Small intestine (tissue), 7 donors: Measurements from ENCODE around the gene RNF135. TPM values are rescaled to one million over a fixed set of nuclear protein-coding genes. Genes with fewer than 3 reads are reported as not detected.
"Not testable (repeated sequence)": the region's sequence is repeated elsewhere in the genome, so short reads cannot be mapped to it uniquely, and the experiment has no call there.

Source experiments
- DNase-seq, 2 donors: peaks; one replicate each; pipeline versions ENCODE4 v3.0.0 to v3.0.0-alpha.2; 2013
- FAIRE-seq: peaks from 2 replicates; lab custom pipeline; 2012; peaks lifted over from hg19 to GRCh38; lab: Jason Lieb, UNC
- H3K27ac ChIP-seq, 3 donors: one replicate each; pipeline ENCODE4 v1.5.1; 2013; ENCODE audit warnings: low read length in 2 of 3, mild to moderate bottlenecking in 2 of 3, control low read depth in 1 of 3, inconsistent platforms in 1 of 3, low read depth in 1 of 3, moderate library complexity in 1 of 3
- H3K27me3 ChIP-seq, 3 donors: one replicate each; pipeline ENCODE4 v1.6.1; 2013; ENCODE audit warnings: low read length in 3 of 3, inconsistent platforms in 1 of 3; ENCODE audit not compliant: control insufficient read depth in 3 of 3, insufficient read depth in 3 of 3
- H3K36me3 ChIP-seq, 3 donors: one replicate each; pipeline ENCODE4 v1.6.1; 2013; ENCODE audit warnings: low read length in 3 of 3, inconsistent platforms in 1 of 3, low read depth in 1 of 3, mild to moderate bottlenecking in 1 of 3, moderate library complexity in 1 of 3; ENCODE audit not compliant: control insufficient read depth in 3 of 3, insufficient read depth in 2 of 3
- H3K4me1 ChIP-seq, 3 donors: one replicate each; pipeline ENCODE4 v1.6.1; 2013; ENCODE audit warnings: low read length in 2 of 3, inconsistent platforms in 1 of 3, low read depth in 1 of 3, mild to moderate bottlenecking in 1 of 3, moderate library complexity in 1 of 3; ENCODE audit not compliant: control insufficient read depth in 3 of 3, insufficient read depth in 2 of 3
- H3K4me3 ChIP-seq, 3 donors: one replicate each; pipeline ENCODE4 v1.5.1; 2013; ENCODE audit warnings: low read length in 3 of 3, control low read depth in 1 of 3, inconsistent platforms in 1 of 3, low read depth in 1 of 3, mild to moderate bottlenecking in 1 of 3, moderate library complexity in 1 of 3
- H3K9me3 ChIP-seq, 2 donors: one replicate each; pipeline ENCODE4 v1.6.1; 2013; ENCODE audit warnings: low read depth in 1 of 2, low read length in 1 of 2; ENCODE audit not compliant: control insufficient read depth in 2 of 2, insufficient read depth in 1 of 2
- WGBS, 3 donors: extraction: QIAGEN DNeasy Blood & Tissue Kit; methylation state at CpG; one replicate each; pipeline ENCODE4 v1.1.7; 2013; 5-methylcytosine and 5-hydroxymethylcytosine counted together
- polyA plus RNA-seq, 4 donors: library from polyadenylated mRNA; stranded (reverse) in 3 of 4; unstranded in 1 of 4; fragments of 200-250 nt in 3 of 4; fragments of 120-200 nt in 1 of 4; gene quantifications; one replicate each; pipeline versions ENCODE4 v1.2.1 to v1.2.3, GENCODE V29; 2013
- donor health status: healthy with polysubstance abuse.
- donor health status: control.
- donor health status: control.
- donor health status: Bipolar disorder and iron deficiency.
- donor health status: healthy.

RNF135 gene
- polyA plus RNA-seq, 4 donors = 12.3 to 20.5 (median 15.4) TPM

DNA sequence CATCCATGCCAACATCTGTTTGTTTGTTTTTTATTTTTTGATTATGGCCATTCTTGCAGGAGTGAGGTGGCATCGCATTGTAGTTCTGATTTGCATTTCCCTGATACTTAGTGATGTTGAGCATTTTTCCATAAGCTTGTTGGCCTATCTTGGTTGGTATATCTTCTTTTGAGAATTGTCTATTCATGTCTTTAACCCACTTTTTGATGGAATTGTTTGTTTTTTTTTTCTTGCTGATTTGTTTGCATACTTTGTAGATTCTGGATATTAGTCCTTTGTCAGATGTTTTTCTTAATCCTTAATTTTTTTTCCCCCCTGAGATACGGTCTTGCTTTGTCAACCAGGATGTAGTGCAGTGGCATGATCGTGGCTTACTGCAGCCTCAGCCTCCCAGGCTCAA lies 43.0 kb downstream of the RNF135 start:
- Histone ChIP-seq H3K4me1 (no peaks in the 10 kb centered on the region), H3K27me3 (peaks cover 0 to 3% (median 0%) of the 10 kb centered on the region in 3 donors), H3K27ac (no peak overlapping the region), H3K4me3 (no peak overlapping the region), H3K36me3 (no peaks in the 10 kb centered on the region), H3K9me3 (no peaks in the 10 kb centered on the region)
- no peak for FAIRE-seq
- DNase-seq = no peak
- WGBS, 3 donors = 94 to 96% (median 95%) methylated on average over 3 of the region's 3 CpGs

DNA sequence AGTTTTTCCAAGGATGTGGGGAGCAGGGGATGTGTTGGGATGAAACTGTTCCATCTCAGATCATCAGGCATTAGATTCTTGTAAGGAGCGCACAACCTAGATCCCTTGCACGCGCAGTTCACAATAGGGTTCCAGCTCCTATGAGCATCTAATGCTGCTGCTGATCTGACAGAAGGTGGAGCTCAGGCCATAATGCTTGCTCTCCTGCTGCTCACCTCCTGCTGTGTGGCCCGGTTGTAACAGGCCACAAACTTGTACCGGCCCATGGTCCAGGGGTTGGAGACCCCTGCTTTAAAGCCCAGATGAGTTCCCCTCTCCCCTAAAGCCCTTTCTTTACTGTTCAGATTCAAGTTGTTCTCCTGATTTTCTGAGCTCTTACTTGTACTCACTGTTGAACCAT lies 44.8 kb downstream of the RNF135 start:
- WGBS, 3 donors = 82 to 91% (median 87%) methylated on average over 5 of the region's 5 CpGs
- DNase-seq = no peak
- Histone ChIP-seq H3K9me3 (no peaks in the 10 kb centered on the region), H3K4me3 (no peak overlapping the region), H3K27ac (no peak overlapping the region), H3K4me1 (no peaks in the 10 kb centered on the region), H3K36me3 (no peaks in the 10 kb centered on the region), H3K27me3 (no peaks in the 10 kb centered on the region)
- FAIRE-seq = no peak

DNA sequence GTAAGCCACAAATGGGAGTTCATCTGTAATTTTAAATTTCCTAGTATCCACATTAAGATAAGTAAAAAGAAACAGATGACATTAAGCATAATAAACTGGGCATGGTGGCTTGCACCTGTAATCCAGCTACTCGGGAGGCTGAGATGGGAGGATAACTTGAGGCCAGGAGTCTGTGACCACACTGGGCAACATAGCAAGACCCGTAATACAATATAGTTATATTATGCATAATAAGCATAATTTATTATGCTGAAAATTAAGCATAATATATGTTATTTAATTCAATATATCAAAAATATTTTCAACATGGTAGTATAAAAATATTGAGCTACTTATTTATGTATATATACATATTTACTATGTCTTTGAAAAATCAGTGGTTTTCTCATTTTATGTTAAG lies 48.2 kb downstream of the RNF135 start:
- Histone ChIP-seq H3K4me1 (no peaks in the 10 kb centered on the region), H3K27me3 (no peaks in the 10 kb centered on the region), H3K9me3 (no peaks in the 10 kb centered on the region), H3K27ac (no peak overlapping the region), H3K36me3 (no peaks in the 10 kb centered on the region), H3K4me3 (no peak overlapping the region)
- 96 to 97% (median 97%) methylated on average over 2 of the region's 2 CpGs for WGBS, 3 donors
- no peak for DNase-seq
- no peak for FAIRE-seq

DNA sequence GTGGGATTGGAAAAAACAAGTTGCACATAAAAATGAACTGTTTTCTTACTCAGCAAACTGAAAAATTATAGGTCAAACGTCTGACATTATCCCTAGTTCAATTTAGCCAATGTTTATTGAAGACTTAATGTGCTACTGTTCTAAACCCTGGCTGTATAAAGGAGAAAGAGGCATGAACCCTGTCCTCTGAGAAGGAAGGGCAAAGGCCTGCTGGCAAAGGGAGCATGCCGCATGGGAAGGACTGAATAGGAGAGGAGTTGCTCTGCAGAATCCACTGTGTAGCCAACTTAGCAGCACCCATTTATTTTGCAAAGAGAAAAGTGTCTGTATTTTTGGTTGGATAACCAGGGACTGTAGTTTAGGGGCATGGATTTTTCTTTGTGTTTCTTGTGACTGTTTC lies 52.3 kb downstream of the RNF135 start:
- not testable (repeated sequence) for FAIRE-seq, H3K27ac ChIP-seq, H3K9me3 ChIP-seq, H3K4me1 ChIP-seq, H3K27me3 ChIP-seq, H3K36me3 ChIP-seq, H3K4me3 ChIP-seq
- 14 to 24% (median 20%) methylated on average over 1 of the region's 2 CpGs for WGBS, 3 donors
- peak in 1 of 2 donors; percentile 27 for DNase-seq

- H3K9me3 ChIP-seq = no peaks in the 10 kb centered on the region
- H3K4me3 ChIP-seq = no peak overlapping the region
- no peaks in the 10 kb centered on the region for H3K4me1 ChIP-seq
- 87 to 95% (median 91%) methylated on average over 8 of the region's 8 CpGs for WGBS, 3 donors
- DNase-seq (no peak), FAIRE-seq (no peak)
- H3K36me3 ChIP-seq = no peaks in the 10 kb centered on the region
- H3K27me3 ChIP-seq = no peaks in the 10 kb centered on the region
- no peak overlapping the region for H3K27ac ChIP-seq
Observed at GRCh38 chr17:31031841-31032240, 61.0 kb downstream of the RNF135 start.

- FAIRE-seq, H3K36me3 ChIP-seq, H3K4me1 ChIP-seq, H3K27ac ChIP-seq, H3K9me3 ChIP-seq, H3K27me3 ChIP-seq, H3K4me3 ChIP-seq, DNase-seq: not testable (repeated sequence)
- WGBS, 3 donors = 84 to 91% (median 86%) methylated on average over 5 of the region's 5 CpGs
Observed at GRCh38 chr17:31035611-31036010, 64.8 kb downstream of the RNF135 start.

GRCh38 chr17:31040837-31041236 lies 70.0 kb downstream of the RNF135 start:
- H3K9me3 ChIP-seq, H3K27ac ChIP-seq, H3K4me1 ChIP-seq, H3K36me3 ChIP-seq, DNase-seq, FAIRE-seq, H3K27me3 ChIP-seq, H3K4me3 ChIP-seq: not testable (repeated sequence)
- 95 to 97% (median 96%) methylated on average over 7 of the region's 7 CpGs for WGBS, 3 donors

DNA sequence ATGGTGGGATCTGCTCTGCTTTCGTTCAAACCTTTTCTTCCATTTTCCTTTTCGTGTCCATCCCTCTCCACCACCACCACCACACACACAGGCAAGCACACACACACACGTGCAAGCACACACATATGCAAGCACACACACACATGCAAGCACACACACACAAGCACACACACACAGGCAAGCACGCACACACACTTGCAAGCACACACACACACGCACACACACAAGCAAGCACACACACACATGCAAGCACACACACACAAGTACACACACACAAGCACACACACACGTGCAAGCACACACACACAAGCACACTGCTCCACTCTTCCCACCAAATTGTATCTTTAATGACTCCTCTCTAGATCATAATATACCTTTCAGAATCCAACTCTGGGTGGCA lies 71.5 kb downstream of the RNF135 start:
- H3K27ac ChIP-seq, H3K4me1 ChIP-seq, H3K9me3 ChIP-seq, H3K36me3 ChIP-seq, DNase-seq, H3K27me3 ChIP-seq, FAIRE-seq, H3K4me3 ChIP-seq: not testable (repeated sequence)
- 90 to 96% (median 91%) methylated on average over 6 of the region's 6 CpGs for WGBS, 3 donors

DNA sequence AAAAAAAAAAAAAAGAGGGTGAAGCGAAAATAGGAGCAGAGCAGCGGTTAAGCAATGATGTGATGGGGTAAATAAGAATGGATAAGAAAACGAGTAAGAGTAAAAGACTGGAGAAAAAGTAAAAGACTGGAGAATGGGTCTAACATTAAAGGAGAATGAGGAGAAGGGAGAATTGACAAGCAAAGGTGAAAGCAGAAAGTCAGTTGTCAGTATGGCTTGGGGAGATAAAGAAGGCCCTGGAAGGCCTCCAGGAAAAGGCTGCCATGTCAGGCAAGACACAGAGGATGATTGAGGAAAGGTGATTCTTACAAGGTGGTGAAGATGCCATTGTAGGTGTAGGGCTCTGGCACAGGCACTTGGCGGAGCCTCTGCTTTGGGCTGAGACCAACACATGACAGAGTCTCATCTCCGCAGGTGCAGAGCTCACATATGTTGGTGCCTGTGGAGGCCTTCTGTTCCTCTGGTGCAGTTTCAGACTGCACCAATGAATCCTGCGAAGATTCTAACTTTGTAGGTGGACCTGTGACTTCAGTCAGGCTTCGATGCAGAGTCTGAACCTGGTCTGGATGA lies 76.1 kb downstream of the RNF135 start:
- H3K27me3 ChIP-seq, H3K4me1 ChIP-seq, FAIRE-seq, H3K36me3 ChIP-seq, H3K9me3 ChIP-seq, DNase-seq, H3K27ac ChIP-seq, H3K4me3 ChIP-seq: not testable (repeated sequence)
- 96 to 98% (median 96%) methylated on average over 4 to 7 of the region's 7 CpGs for WGBS, 3 donors
